Urothelium cell line (cell line): Measurements from ENCODE around the gene RNFT2.
A peak's percentile ranks its signal among the peaks of the same experiment; 100 is the strongest.

Experiments used
- DNase-seq: peaks from one replicate; pipeline ENCODE4 v3.0.0; 2011; ENCODE audit warnings: low spot score, mixed read lengths
- FAIRE-seq: peaks from 2 replicates; lab custom pipeline; 2011; peaks lifted over from hg19 to GRCh38; lab: Jason Lieb, UNC

The RNFT2 gene

GRCh38 chr12:116818948-116819832 is 81.1 kb downstream of the RNFT2 start:
- FAIRE-seq (peak; percentile 88), DNase-seq (peak; percentile 99)

- no peak for DNase-seq
Measured at GRCh38 chr12:116820064-116820656, 82.0 kb downstream of the RNFT2 start.

GRCh38 chr12:116821291-116821690 is 83.2 kb downstream of the RNFT2 start:
- DNase-seq: no peak

More at GRCh38 chr12:116820064-116820656, 82.0 kb downstream of the RNFT2 start:
- no peak for FAIRE-seq

GRCh38 chr12:116827432-116827831 is 89.3 kb downstream of the RNFT2 start:
- DNase-seq (no peak), FAIRE-seq (no peak)

More at GRCh38 chr12:116821291-116821690, 83.2 kb downstream of the RNFT2 start:
- no peak for FAIRE-seq

GRCh38 chr12:116832353-116832752 is 94.2 kb downstream of the RNFT2 start:
- FAIRE-seq: no peak
- no peak for DNase-seq

GRCh38 chr12:116833474-116833873 is 95.4 kb downstream of the RNFT2 start:
- DNase-seq (no peak), FAIRE-seq (no peak)

GRCh38 chr12:116835484-116835883 is 97.4 kb downstream of the RNFT2 start:
- FAIRE-seq: no peak
- DNase-seq: no peak

GRCh38 chr12:116837097-116837496 is 99.0 kb downstream of the RNFT2 start:
- DNase-seq (no peak), FAIRE-seq (no peak)

GRCh38 chr12:116838365-116838764 is 100.2 kb downstream of the RNFT2 start:
- DNase-seq: no peak
- no peak for FAIRE-seq

- DNase-seq: no peak
- peak; percentile 27 for FAIRE-seq
Measured at GRCh38 chr12:116839287-116839830, 101.2 kb downstream of the RNFT2 start.

GRCh38 chr12:116843085-116843484 is 105.0 kb downstream of the RNFT2 start:
- no peak for FAIRE-seq
- DNase-seq: no peak

GRCh38 chr12:116849216-116849615 is 111.1 kb downstream of the RNFT2 start:
- FAIRE-seq (no peak), DNase-seq (no peak)

GRCh38 chr12:116852303-116852702 is 114.2 kb downstream of the RNFT2 start:
- FAIRE-seq (no peak), DNase-seq (no peak)

GRCh38 chr12:116853507-116853906 is 115.4 kb downstream of the RNFT2 start:
- DNase-seq (no peak), FAIRE-seq (no peak)

- DNase-seq (no peak), FAIRE-seq (no peak)
Measured at GRCh38 chr12:116855744-116856470, 117.8 kb downstream of the RNFT2 start.

- no peak for DNase-seq
- FAIRE-seq: no peak
Measured at GRCh38 chr12:116856729-116857128, 118.6 kb downstream of the RNFT2 start.

- FAIRE-seq (no peak), DNase-seq (no peak)
Measured at GRCh38 chr12:116859079-116859478, 121.0 kb downstream of the RNFT2 start.

GRCh38 chr12:116860263-116860662 is 122.1 kb downstream of the RNFT2 start:
- FAIRE-seq (no peak), DNase-seq (no peak)

GRCh38 chr12:116861320-116861719 is 123.2 kb downstream of the RNFT2 start:
- FAIRE-seq: no peak
- DNase-seq: peak; percentile 85

GRCh38 chr12:116862167-116862566 is 124.1 kb downstream of the RNFT2 start:
- DNase-seq: no peak
- no peak for FAIRE-seq

GRCh38 chr12:116863275-116863767 is 125.2 kb downstream of the RNFT2 start:
- no peak for FAIRE-seq

More at GRCh38 chr12:116863275-116863767, 125.2 kb downstream of the RNFT2 start:
- no peak for DNase-seq
